OCI-LY1 (cell line): ENCODE data around the gene PRXL2B.

ENCODE experiments used
- H2AFZ ChIP-seq: fragments of 200-600 bp; sonication (generic), shearing (Covaris generic); 2 replicates; pipeline ENCODE4 v1.6.0; 2014; ENCODE audit warnings: antibody characterized with exemption, mild to moderate bottlenecking, low read length
- H3F3A ChIP-seq: fragments of 200-600 bp; sonication (generic), shearing (Covaris generic); 2 replicates; pipeline ENCODE4 v1.6.0; 2014; ENCODE audit warnings: mild to moderate bottlenecking, antibody characterized with exemption, low read length, moderate library complexity; ENCODE audit not compliant: insufficient read depth
- H3K27ac ChIP-seq: fragments of 200-600 bp; sonication (generic); 2 replicates; pipeline ENCODE4 v1.5.1; 2014; ENCODE audit warnings: low read length, mixed run types, mild to moderate bottlenecking, low read depth; ENCODE audit not compliant: poor library complexity, severe bottlenecking
- H3K27me3 ChIP-seq: fragments of 200-600 bp; sonication (generic); 2 replicates; pipeline ENCODE4 v1.6.0; 2014; ENCODE audit warnings: antibody characterized with exemption, mild to moderate bottlenecking, low read length, moderate library complexity; ENCODE audit not compliant: insufficient read depth
- H3K36me3 ChIP-seq: fragments of 200-600 bp; sonication (generic); 2 replicates; pipeline ENCODE4 v1.6.1; 2014; ENCODE audit warnings: mild to moderate bottlenecking, antibody characterized with exemption, low read length, moderate library complexity, mixed read lengths; ENCODE audit not compliant: insufficient read depth
- H3K4me1 ChIP-seq: fragments of 200-600 bp; sonication (generic); 2 replicates; pipeline ENCODE4 v1.5.1; 2014; ENCODE audit warnings: mild to moderate bottlenecking, low read length, moderate library complexity; ENCODE audit not compliant: insufficient read depth, severe bottlenecking
- H3K4me2 ChIP-seq: fragments of 200-600 bp; sonication (generic), shearing (Covaris generic); 2 replicates; pipeline ENCODE4 v1.6.1; 2014; ENCODE audit warnings: low read length
- H3K4me3 ChIP-seq: fragments of 200-600 bp; sonication (generic); 2 replicates; pipeline ENCODE4 v1.5.1; 2014; ENCODE audit warnings: low read length, low read depth, mild to moderate bottlenecking, mixed read lengths; ENCODE audit not compliant: poor library complexity, severe bottlenecking
- H3K79me2 ChIP-seq: fragments of 200-600 bp; shearing (Covaris generic); 2 replicates; pipeline ENCODE4 v1.6.1; 2016; ENCODE audit warnings: mixed run types, low read length, mixed read lengths; ENCODE audit not compliant: insufficient read depth
- H3K9ac ChIP-seq: fragments of 200-600 bp; sonication (generic), shearing (Covaris generic); 2 replicates; pipeline ENCODE4 v1.6.1; 2014; ENCODE audit warnings: mild to moderate bottlenecking, low read length, mixed read lengths
- H3K9me2 ChIP-seq: fragments of 200-600 bp; sonication (generic), shearing (Covaris generic); 2 replicates; pipeline ENCODE4 v1.6.1; 2014; ENCODE audit warnings: low read depth, mild to moderate bottlenecking, low read length, mixed read lengths
- H3K9me3 ChIP-seq: fragments of 200-600 bp; shearing (Covaris generic); 2 replicates; pipeline ENCODE4 v1.6.1; 2014; ENCODE audit warnings: low read length, mixed read lengths
- H4K20me1 ChIP-seq: fragments of 200-600 bp; sonication (generic), shearing (Covaris generic); 2 replicates; pipeline ENCODE4 v1.6.0; 2016; ENCODE audit warnings: mild to moderate bottlenecking, low read length; ENCODE audit not compliant: insufficient read depth
- CTCF ChIP-seq: fragments of 200-600 bp; sonication (generic), shearing (Covaris generic); IDR thresholded peaks from 2 replicates; pipeline ENCODE4 v1.5.1; 2017; ENCODE audit warnings: mild to moderate bottlenecking, antibody characterized with exemption, low read length, moderate library complexity, mixed read lengths
- EZH2 ChIP-seq: fragments of 200-600 bp; sonication (generic), shearing (Covaris generic); IDR thresholded peaks from 2 replicates; pipeline ENCODE4 v1.8.0; 2017; ENCODE audit warnings: borderline replicate concordance, mixed run types, mild to moderate bottlenecking, antibody characterized with exemption, low read length, moderate library complexity, mixed read lengths

The PRXL2B gene

GRCh38 chr1:2595261-2595811 is 8.8 kb downstream of the PRXL2B start:
- no peak overlapping the region for H3K4me2 ChIP-seq
- H2AFZ ChIP-seq, result no peak overlapping the region
- TF ChIP-seq EZH2, result no peak
- TF ChIP-seq CTCF, result no peak
- H3K9ac ChIP-seq, result no peak overlapping the region
- no peak overlapping the region for H3K27ac ChIP-seq
- H3K27me3 ChIP-seq, result no peaks in the 10 kb centered on the region; the same call in 1 of the 2 replicates
- no peaks in the 10 kb centered on the region for H3K4me1 ChIP-seq
- no peaks in the 10 kb centered on the region for H3F3A ChIP-seq
- H3K9me2 ChIP-seq, result no peaks in the 10 kb centered on the region
- no peaks in the 10 kb centered on the region for H3K9me3 ChIP-seq
- H3K36me3 ChIP-seq, result no peaks in the 10 kb centered on the region
- H4K20me1 ChIP-seq, result no peaks in the 10 kb centered on the region
- no peak overlapping the region for H3K4me3 ChIP-seq
- H3K79me2 ChIP-seq, result no peaks in the 10 kb centered on the region

- H3K36me3 ChIP-seq, result no peaks in the 10 kb centered on the region
- no peak overlapping the region for H3K27ac ChIP-seq
- no peaks in the 10 kb centered on the region for H3K9me2 ChIP-seq
- no peaks in the 10 kb centered on the region for H3K4me1 ChIP-seq
- no peaks in the 10 kb centered on the region for H3K9me3 ChIP-seq
- no peaks in the 10 kb centered on the region for H4K20me1 ChIP-seq
- H2AFZ ChIP-seq, result no peak overlapping the region
- TF ChIP-seq EZH2 (no peak), CTCF (no peak)
- H3K27me3 ChIP-seq, result no peaks in the 10 kb centered on the region; the same call in 1 of the 2 replicates
- H3F3A ChIP-seq, result no peaks in the 10 kb centered on the region
- no peak overlapping the region for H3K4me2 ChIP-seq
- no peak overlapping the region for H3K4me3 ChIP-seq
- H3K79me2 ChIP-seq, result no peaks in the 10 kb centered on the region
- no peak overlapping the region for H3K9ac ChIP-seq
Measured at GRCh38 chr1:2595812-2596529, 9.4 kb downstream of the PRXL2B start.

DNA sequence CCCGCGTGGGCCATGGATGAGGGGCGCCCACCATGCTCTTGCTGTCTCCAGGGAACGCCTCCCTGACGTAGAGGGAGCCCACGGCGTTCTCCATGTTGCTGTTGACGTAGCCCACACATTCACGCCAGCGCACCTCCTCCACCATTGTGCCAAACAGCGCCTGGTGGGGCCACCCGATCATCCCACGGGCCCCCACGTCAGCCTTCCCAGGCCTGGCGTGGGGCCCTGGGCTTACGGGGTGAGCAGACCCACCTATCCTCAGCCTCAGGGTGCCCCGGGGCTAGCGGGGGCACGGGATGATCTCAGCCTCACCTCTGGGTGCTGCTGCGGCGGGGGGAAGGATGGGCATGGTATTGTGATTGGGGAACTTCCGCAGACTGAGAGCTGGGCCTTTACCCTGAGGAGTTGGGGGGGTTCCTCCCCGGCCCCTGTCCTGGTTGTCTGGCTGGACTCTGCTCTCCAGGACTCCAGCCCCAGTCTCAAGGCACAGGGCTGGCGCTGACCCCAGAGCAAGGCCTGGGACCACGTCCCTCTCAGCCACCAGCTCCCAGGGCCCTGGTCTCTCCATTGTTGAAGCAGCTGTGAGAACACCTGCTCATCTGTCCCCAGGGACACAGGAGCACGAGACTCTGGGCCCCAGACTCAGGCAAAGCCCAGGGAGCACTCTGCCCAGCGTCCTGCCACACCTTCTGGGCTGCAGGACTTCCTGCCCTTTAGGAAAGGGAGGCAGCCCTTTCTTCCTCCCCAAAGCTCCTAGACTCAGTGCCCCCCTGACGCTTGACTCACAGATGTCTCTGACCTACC is 10.2 kb downstream of the PRXL2B start:
- no peaks in the 10 kb centered on the region for H3K36me3 ChIP-seq

More for the DNA sequence above, 10.2 kb downstream of the PRXL2B start:
- H3F3A ChIP-seq, result no peaks in the 10 kb centered on the region
- H3K9me3 ChIP-seq, result no peaks in the 10 kb centered on the region
- no peaks in the 10 kb centered on the region for H4K20me1 ChIP-seq
- H3K27me3 ChIP-seq, result no peaks in the 10 kb centered on the region; the same call in 1 of the 2 replicates
- no peaks in the 10 kb centered on the region for H3K4me1 ChIP-seq
- no peak overlapping the region for H2AFZ ChIP-seq
- H3K27ac ChIP-seq, result no peak overlapping the region
- no peak overlapping the region for H3K4me2 ChIP-seq
- no peaks in the 10 kb centered on the region for H3K9me2 ChIP-seq
- no peak overlapping the region for H3K4me3 ChIP-seq
- TF ChIP-seq EZH2, result no peak
- no peak for TF ChIP-seq CTCF
- H3K79me2 ChIP-seq, result no peaks in the 10 kb centered on the region
- H3K9ac ChIP-seq, result no peak overlapping the region
